ENCODE data around the gene BMI1. TPM values are rescaled to one million over a fixed set of nuclear protein-coding genes. Genes with fewer than 3 reads are reported as not detected.

Gene BMI1
- total RNA-seq, 2 donors from 2014 or later = 24.7 to 38.7 TPM

GRCh38 chr10:22329150-22329549 lies 8.3 kb downstream of the BMI1 start:
- H3K9me3 ChIP-seq = no peaks in the 10 kb centered on the region

GRCh38 chr10:22332116-22332692 lies 11.3 kb downstream of the BMI1 start:
- H3K4me3 ChIP-seq = no peak overlapping the region
- H3K4me1 ChIP-seq = peaks cover 26% of the 10 kb centered on the region
- WGBS, 2 donors = 92 to 93% methylated on average over 7 of the region's 7 CpGs

More at GRCh38 chr10:22329150-22329549, 8.3 kb downstream of the BMI1 start:
- no peak overlapping the region for H3K4me3 ChIP-seq
- DNase-seq = no peak
- 90 to 97% methylated on average over 3 of the region's 3 CpGs for WGBS, 2 donors
- TF ChIP-seq POLR2A (IDR thresholded peaks at IDR 0.05) (no peak), CTCF (IDR thresholded peaks at IDR 0.05) (no peak)
- H3K27ac ChIP-seq = no peak overlapping the region
- ATAC-seq = no peak
- peaks cover 6 to 10% of the 10 kb centered on the region in 2 donors for H3K36me3 ChIP-seq (replicated peaks in 1 of 2; ENCODE audit: insufficient read depth in 1 of 2, low read depth in 2 of 2)
- intact Hi-C loops (cut with DNase I) = no loop called here
- H3K4me1 ChIP-seq = peaks cover 16% of the 10 kb centered on the region
- peaks cover 0 to 1% of the 10 kb centered on the region in 2 donors for H3K27me3 ChIP-seq

GRCh38 chr10:22333167-22333974 lies 12.5 kb downstream of the BMI1 start:
- Histone ChIP-seq H3K27me3 (peaks cover 11 to 44% of the 10 kb centered on the region in 2 donors), H3K9me3 (no peaks in the 10 kb centered on the region), H3K27ac (no peak overlapping the region), H3K36me3 (replicated peaks in 1 of 2; ENCODE audit: insufficient read depth in 1 of 2, low read depth in 2 of 2) (peaks cover 6 to 10% of the 10 kb centered on the region in 2 donors), H3K4me1 (peaks cover 26% of the 10 kb centered on the region), H3K4me3 (no peak overlapping the region)
- DNase-seq (no peak), ATAC-seq (no peak)
- 66 to 76% methylated on average over 25 of the region's 25 CpGs for WGBS, 2 donors
- TF ChIP-seq CTCF (IDR thresholded peaks at IDR 0.05) (no peak), POLR2A (IDR thresholded peaks at IDR 0.05) (no peak)
- intact Hi-C loops (cut with DNase I) = no loop called here

More at GRCh38 chr10:22332116-22332692, 11.3 kb downstream of the BMI1 start:
- TF ChIP-seq POLR2A (IDR thresholded peaks at IDR 0.05) (no peak), CTCF (IDR thresholded peaks at IDR 0.05) (no peak)
- Histone ChIP-seq H3K27me3 (peaks cover 11 to 32% of the 10 kb centered on the region in 2 donors), H3K9me3 (no peaks in the 10 kb centered on the region), H3K27ac (no peak overlapping the region), H3K36me3 (replicated peaks in 1 of 2; ENCODE audit: insufficient read depth in 1 of 2, low read depth in 2 of 2) (peaks cover 6 to 10% of the 10 kb centered on the region in 2 donors)
- intact Hi-C loops (cut with DNase I) = no loop called here
- DNase-seq (no peak), ATAC-seq (no peak)

GRCh38 chr10:22333975-22334282 lies 13.0 kb downstream of the BMI1 start:
- H3K4me3 ChIP-seq = no peak overlapping the region
- TF ChIP-seq POLR2A (IDR thresholded peaks at IDR 0.05) (no peak), CTCF (IDR thresholded peaks at IDR 0.05) (no peak)
- DNase-seq (no peak), ATAC-seq (no peak)
- H3K9me3 ChIP-seq = no peaks in the 10 kb centered on the region
- peaks cover 11 to 48% of the 10 kb centered on the region in 2 donors for H3K27me3 ChIP-seq
- intact Hi-C loops (cut with DNase I) = no loop called here
- peaks cover 26% of the 10 kb centered on the region for H3K4me1 ChIP-seq
- WGBS, 2 donors = 55 to 81% methylated on average over 16 of the region's 16 CpGs
- H3K27ac ChIP-seq = no peak overlapping the region
- peaks cover 6 to 9% of the 10 kb centered on the region in 2 donors for H3K36me3 ChIP-seq (replicated peaks in 1 of 2; ENCODE audit: insufficient read depth in 1 of 2, low read depth in 2 of 2)

All from body of pancreas (tissue), 4 donors.